ENCODE results near the gene KIAA0753.
"Not testable (repeated sequence)": the region's sequence is repeated elsewhere in the genome, so short reads cannot be mapped to it uniquely, and the experiment has no call there.

Gene KIAA0753

GRCh38 chr17:6668219-6668618 is 27.7 kb upstream of the KIAA0753 start:
- DNase-seq, result no peak

DNA sequence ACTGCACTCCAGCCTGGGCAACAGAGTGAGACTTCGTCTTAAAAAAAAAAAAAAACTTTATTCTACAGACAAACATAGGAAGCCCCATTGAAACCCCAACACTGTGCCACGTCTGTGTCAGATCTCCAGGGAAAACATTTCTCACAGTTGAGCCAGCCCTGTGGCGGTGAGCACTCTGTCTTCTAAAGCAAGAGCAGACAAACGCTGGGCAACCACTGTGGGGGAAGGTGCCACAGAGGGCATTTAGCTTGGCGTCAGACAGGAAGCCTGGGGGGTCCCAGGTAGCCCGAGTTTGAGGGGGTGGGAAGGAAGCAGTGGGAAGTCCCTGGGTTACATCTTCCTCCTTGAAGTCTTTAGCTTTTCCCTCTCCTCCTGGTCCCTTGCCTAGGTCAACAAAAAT is 27.0 kb upstream of the KIAA0753 start:
- no peak for DNase-seq

- DNase-seq, result no peak
Observed at GRCh38 chr17:6666557-6666956, 26.0 kb upstream of the KIAA0753 start.

- peak; percentile 64 to 84 for DNase-seq
Observed at GRCh38 chr17:6666077-6666521, 25.6 kb upstream of the KIAA0753 start.

GRCh38 chr17:6663200-6663599 is 22.7 kb upstream of the KIAA0753 start:
- DNase-seq, result not testable (repeated sequence)

DNA sequence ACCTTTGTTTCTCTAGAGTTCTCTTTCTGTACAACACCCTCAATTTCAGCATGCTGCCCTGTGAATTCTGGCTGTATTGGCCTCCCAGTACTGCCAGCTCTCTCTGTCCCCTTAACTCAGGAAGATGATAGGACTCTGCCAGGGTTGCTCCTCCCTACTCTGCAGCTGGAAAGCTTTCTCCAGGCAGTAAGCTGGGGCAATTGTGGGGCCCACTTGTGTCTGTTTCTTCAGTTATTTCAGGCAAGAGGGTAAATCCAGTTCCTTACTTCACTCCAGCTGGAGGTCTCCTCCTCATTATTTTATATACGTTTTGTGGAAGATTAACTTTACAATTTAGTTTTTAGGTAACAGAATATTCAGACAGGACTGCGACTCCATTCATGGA is 20.9 kb upstream of the KIAA0753 start:
- DNase-seq, result no peak

DNA sequence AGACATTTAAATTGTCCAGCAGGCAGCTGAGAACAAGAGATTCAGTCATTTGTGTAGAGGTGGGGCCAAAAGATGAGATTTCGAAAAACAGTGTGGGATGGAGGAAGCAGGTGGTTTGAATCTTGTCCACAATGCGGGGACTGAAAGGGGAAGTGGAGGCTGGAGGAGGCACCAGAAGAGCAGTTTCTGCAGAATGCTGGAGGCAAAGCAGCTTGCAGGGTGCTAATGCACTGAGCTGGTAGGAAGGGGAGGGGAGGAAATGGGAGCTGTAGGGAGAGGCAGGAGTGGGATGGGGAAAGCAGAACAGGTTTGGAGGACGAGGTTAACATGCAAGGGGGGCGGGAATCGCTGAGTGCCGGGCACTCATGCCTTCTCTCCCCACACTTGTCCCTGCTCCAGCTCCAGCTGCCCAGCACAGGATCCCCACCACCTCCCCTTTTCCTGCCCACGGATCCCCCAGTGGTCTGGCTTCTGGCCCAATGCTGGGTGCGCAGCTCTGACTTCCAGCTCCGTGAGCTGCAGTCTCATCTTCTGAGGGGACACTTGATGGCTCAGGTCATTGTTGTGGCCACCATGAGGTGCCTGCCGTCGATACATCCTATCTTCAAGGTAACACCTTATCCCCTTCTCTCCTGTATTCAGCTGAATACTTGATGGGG is 20.4 kb upstream of the KIAA0753 start:
- DNase-seq, result peak; percentile 78 to 88

DNA sequence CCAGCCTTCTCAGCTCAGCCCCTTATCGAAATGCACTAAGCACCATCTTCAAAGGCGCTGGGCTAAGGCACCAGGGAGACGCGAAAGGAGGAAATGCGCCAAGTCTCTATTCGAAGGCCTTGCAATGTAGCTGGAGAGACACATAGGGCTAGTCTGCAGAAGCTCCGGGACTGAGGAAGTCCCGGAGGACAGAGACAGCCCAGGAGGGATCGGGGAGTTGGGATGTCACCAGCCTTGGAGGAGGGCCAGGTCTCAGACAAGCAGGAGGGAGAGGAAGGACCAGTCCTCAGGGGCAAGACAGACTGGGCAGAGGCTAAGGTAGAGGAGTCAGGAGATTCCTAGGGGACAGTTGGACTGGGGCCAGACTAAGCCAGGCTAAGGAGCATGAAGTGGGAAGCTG is 19.6 kb upstream of the KIAA0753 start:
- peak; percentile 25 to 33 for DNase-seq

DNA sequence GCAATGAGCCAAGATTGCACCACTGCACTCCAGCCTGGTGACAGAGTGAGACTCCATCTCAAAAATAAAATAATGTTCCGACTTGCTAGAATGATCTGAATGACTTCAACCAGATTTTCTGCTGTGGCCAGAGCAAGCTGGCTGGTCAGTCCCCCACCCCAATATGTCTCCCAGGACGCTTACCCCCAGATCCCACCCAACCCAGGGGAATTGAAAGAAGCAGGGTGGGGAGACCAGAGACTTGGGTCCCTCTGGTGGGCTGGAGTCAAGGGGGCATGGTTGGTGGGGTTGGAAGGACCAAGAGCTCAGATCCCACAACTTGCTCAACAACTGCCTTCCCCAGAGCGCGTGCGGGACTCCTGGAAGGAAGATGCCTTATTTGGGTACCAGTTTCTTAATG is 17.9 kb upstream of the KIAA0753 start:
- DNase-seq, result not testable (repeated sequence)

DNA sequence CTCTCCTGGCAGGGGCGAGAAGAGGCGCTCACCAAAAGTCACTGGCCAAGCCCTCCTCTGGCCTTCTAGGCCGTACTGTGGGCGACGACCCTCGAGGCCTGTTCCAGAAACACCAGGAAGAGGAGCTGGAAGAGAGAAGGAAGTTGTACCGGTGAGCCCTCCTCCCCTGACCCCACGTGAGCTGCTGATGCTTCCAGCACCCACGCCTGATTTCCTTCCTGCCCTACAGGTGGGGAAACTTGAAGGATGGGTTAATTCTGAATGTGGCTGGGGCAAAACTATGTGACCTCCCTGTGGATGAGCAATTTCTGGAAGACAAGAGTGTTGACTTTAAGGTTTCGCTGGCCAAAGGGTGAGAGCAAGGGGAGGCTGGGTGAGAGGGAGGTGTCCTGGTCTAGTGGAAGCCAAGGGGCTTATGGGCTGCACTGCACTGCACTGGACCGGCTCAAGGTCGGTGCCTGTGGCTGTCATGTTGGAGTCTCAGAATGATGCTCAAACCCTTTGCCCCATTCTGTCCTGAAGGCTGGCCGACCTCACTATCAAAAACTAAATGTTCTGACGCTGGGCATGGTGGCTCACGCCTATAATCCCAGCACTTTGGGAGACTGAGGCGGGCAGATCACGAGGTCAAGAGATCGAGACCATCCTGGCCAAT is 17.2 kb upstream of the KIAA0753 start:
- DNase-seq, result no peak

DNA sequence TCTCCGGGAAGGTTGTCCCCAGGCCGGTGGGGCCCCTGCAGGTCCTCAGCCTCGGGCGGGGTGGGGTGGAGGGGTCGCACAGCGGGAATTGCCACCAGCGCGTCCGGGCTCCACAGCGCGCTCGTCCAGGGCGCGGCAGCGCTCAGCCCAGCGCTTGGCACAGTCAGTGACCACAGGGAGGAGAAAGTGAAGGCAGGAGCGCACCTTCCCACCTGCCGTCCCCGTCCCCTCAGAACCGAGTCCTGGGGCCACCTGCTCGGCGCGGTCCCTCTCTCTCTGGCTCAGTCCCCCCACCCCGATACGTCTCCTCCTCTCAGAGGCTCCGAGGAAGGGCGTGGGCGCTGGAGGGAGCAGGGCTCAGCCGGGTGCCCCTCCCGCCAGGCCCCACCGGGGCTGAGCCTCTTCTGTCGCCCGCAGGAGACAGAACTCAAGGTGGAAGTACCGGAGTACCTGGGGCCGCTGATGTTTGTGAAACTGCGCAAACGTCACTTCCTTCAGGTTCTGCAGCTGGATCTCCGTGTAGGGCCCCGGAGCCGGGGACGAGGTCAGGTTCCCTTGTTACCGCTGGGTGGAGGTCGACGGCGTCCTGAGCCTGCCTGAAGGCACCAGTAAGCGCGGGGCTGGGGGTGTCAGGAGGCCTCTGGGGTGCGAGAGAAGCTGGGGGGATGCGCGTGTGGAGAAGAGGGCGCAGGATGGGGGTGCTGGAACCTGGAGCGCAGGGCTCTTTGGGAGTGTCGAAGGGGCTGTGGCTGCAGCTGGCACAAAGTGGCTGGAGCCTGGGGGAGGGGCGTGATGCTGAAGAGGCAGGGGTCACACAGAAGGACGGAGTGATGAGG is 16.5 kb upstream of the KIAA0753 start:
- not testable (repeated sequence) for DNase-seq

- not testable (repeated sequence) for DNase-seq
Observed at GRCh38 chr17:6655732-6656361, 15.3 kb upstream of the KIAA0753 start.

DNA sequence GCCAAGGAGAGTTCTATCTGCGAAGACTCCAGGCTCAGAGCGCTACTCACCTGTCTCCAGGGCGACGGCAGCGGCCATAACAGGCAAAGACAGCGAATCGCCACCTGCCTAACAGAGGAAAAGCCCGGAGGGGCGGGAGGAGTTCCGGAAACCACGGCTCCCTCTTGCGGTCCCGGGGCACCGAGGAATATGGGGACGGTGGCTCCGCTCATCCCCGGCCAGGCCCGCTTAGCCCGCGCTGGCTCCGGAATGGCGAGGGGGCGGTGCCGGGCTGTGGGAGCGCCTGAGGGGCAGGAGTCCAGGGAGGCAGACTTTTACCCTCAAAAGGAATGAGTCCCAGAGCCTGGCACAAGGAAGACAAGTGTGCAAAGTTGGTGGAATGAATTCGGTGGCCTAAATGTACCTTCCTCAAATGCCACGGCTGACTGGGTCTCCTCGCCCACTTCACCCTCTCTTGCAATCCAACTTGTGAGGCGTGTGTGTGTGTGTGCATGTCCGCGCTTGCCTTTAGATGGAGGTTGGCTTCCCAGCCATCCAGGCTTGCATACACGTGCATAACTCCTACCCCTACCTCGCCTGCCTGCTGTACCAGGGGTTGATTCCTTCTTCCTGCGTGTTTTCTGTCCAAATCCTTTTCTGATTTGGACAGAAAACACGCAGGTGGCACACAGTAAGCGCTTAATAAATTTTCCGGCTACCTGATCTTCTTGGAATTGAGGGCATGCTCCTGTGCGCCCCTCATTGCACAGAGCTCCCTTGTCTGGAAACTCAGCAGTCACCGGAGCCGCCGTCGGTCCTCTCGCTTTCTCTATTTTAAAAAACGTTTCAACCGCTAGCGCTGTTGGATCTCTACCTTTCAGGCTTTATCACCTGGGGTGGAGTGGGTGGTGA is 14.6 kb upstream of the KIAA0753 start:
- DNase-seq, result no peak

DNA sequence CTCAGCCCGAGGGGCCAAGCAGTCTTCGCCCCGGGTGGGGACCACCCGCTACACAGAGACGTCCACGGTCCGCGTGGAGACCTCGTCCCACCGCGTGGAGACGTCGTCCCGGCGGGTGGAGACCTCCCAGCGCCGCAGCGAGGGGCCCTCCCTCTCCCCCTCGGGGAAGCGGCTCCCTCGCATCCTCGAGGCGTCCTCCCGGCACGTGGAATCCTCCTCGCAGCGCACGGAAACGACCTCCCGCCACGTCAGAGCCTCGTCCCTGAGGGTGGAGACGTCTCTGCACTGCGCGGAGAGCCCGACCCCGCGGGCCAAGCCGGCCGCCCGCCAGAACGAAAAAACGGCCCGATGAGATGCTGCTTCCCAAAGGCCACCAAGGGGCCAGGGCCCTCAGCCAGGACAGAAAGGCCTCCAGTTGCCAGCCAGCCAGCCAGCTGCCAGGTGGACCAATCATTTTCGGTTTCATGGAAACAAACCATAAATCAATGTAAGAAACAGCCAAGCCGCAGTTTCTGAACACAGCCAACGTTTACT is 11.5 kb upstream of the KIAA0753 start:
- no peak for DNase-seq

- peak; percentile 95 to 98 for DNase-seq
Observed at GRCh38 chr17:6651354-6651918, 10.9 kb upstream of the KIAA0753 start, which contains the start of the genes C17orf100 and MED31. C17orf100 (plus strand) TSS chr17:6651762; CDS start chr17:6651914, 152 bp downstream. MED31 (minus strand) TSS chr17:6651605; CDS start chr17:6651528, 77 bp downstream.

DNA sequence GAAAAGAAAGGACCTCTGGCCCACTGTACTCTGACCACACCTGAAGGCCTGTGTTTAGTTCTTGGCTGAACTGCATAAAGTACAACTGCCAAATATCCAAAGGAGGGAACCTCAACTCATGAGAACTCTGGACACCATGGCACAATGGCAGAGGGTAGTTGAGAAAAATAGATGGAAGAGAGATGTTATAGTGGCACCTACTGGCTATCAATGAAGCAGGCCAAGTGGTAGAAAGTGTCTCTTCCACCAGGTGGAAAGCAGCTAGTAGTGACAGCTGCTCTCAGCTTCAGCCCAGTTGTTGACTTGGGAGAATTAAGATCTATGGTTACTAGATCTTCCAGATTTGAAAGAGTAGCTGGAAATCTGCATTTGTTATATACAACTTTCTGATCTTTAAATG is 7.7 kb upstream of the KIAA0753 start:
- DNase-seq, result peak in 1 of 2 donors; percentile 26

- no peak for DNase-seq
Observed at GRCh38 chr17:6643451-6644125, 3.1 kb upstream of the KIAA0753 start.

DNA sequence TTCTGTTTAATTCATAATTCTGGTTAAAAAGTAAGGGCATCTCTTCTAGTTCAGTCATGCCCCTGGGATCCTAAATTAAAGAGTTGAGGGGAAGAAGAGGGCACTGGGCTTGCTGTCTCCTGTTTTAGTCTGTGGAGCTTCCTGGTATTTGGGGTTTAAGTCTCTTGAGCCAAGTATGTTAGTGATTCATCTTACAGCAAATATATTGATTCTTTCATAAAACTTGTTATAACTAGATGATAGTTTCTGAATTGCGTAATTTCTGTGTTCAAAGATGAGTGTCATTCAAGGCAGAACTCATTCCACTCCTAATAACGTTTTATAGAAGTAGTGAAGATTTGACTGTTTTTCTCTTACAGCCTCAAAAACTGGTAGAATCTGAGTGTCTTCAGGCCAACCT is 2.1 kb upstream of the KIAA0753 start:
- no peak for DNase-seq

DNA sequence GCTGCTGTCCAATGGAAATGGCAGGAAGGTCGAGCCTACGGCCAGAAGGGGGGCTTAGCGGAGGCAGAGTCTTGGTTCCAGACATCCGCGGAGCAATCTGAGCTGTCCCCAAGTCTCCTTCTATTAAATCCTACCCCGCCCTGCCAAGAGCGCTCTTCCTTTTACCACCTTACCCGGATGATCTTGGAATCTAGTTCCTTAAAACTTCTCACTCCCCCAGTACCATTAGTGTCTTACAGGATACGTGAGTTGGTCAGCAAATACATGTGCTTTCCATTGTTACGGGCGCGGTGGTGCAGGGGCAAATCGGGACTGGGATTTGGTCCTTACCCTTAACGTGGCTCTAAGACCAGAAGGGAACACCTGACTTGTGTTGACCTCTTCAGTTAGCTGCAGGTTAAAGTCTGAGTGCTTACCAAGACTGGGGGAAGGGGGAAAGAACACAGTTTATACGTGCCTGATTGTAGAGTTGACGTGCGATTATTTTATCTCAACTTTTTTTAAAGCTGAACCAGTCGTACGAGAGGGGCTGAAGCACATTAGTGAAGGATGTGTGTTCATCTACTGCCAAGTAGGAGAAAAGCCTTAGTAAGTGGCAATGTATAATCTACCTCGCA is 844 bp upstream of the KIAA0753 start:
- DNase-seq, result peak; percentile 24 to 31
